Hair follicle dermal papilla cell (primary cell): ENCODE measurements around the gene ABCB10. TPM values are rescaled to one million over a fixed set of nuclear protein-coding genes. Genes with fewer than 3 reads are reported as not detected.

Experiments used
- small RNA-seq: library from RNA; depleted of rRNA; stranded (forward); fragments of <200 nt; gene quantifications from one replicate; pipeline ENCODE3, GENCODE V24; 2012
- total RNA-seq: library from RNA; depleted of rRNA; stranded (reverse); fragments of >200 nt; gene quantifications from 2 replicates; pipeline ENCODE4 v1.2.3, GENCODE V29; 2012

The ABCB10 gene
- 18.8 and 19.1 TPM in 2 replicates for total RNA-seq

DNA sequence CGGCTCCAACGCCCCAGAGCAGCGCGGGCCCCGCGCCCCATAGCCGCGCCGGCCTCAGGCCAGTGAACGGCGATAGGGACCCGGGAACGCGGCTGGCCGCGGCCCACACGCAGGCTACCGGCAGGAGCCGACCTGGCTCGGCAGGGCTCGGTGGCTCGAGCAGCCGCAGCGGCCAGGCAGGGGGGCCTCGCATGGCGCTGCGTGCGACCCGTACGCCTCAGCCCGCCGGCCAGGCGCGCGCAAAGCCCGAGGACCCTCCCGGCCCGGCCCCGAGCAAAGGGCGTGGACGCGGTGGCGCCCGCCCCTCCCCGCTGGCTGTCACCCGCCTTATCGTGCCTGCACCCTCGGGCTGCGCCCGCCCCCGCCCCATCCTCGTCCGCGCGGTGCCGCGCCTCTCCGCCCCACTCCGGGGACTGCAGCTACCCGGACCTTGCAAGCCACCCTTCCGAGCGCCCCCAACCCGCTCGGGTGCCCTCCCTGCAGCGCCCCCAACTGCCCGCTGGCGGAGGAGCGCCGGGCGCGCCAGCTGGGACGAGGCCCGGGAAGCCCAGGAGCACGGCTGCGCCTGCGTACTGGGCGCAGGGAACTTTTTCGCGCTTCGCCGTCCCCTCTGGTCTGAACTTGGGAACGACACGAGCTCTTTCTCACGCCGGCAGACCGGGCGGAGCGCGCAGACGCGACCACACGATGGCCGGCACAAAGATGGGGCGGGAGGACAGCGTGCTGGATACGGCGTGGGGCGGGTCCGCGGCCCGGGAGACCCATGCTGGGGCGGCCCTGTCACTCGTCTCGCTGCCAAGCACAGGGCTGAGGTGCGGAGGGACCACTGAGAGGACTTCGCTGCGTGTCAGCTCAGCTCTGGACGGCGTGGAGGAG, at the start of gene ABCB10:
Gene ABCB10 (minus strand): TSS at position 248 of the 876 bp plus-strand sequence. CDS start 55 bp downstream, at position 193.

DNA sequence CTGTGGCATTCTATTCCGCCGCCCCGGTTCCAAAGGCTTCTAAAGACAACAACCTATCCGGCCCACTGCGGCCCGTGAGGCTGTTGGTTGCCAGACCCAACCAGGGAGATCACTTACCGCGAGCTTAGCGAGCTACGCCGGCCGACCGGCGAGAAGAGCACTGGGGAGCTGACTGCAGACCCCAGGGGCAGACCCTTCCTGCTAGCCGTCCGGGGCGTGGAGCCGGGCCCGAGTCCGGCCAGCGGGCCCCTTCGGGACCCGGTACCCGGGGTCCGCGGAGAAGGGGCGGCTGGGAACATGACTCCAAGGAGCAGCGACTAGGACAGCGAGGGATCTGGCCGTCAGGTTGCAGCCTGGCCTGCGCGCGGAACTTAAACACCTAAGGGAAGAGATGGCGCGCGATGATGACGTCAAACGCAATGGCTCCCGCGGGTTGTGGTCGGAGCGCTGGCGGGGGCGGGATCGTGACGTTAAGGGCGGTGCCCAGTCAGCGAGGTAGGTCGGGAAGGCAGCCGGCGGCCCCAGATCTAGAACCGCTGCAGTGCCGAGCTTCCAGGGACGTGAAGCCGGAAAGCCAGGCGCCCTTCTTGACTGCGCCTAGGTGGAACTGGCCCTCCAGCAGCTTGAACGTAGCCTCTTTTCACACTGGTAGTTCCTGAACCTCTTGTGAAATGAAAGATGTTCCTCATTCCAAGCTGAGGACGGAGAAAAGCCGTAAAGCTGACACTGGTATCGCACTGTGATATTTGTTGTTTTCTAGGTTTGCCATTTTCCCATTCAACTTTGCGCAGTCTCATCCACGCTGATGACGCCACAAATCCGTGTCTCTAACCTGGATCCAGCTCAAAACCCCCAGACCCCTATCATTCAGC, 50.3 kb downstream of the ABCB10 start, which contains the start of gene NUP133:
Gene NUP133 (minus strand): TSS at position 391 of the 872 bp plus-strand sequence. CDS start 92 bp downstream, at position 299.

Small RNA genes lying within 50 kb of the gene (small RNA-seq; reads per million reads assigned to genes)
- gene HMGN2P19 (not detected), gene RNA5SP78 (not detected), gene RNU4-21P (not detected)

Other genes with a start within 250 kb of the ABCB10 start
- gene CCSAP, start 215.7 kb downstream of the ABCB10 start, total RNA-seq: 5.5 and 6.7 TPM in 2 replicates
- gene ACTA1, start 124.6 kb downstream of the ABCB10 start, total RNA-seq: 0.16 TPM in 1 of 2 replicates, not detected in the other
- 26.6 and 34.1 TPM in 2 replicates for gene NUP133, start 50.4 kb downstream of the ABCB10 start, total RNA-seq
- 24.5 and 26.3 TPM in 2 replicates for gene TAF5L, start 67.4 kb upstream of the ABCB10 start, total RNA-seq
- 11.2 and 14.0 TPM in 2 replicates for gene URB2, start 67.5 kb upstream of the ABCB10 start, total RNA-seq